Tibial nerve (tissue), 3 donors: ENCODE measurements around the gene CREB3L4.

ENCODE experiments used
- POLR2A ChIP-seq, 2 donors: fragments of 450-650 bp; IDR thresholded peaks; one replicate each; pipeline ENCODE4 v1.6.1; 2017; ENCODE audit warnings: antibody characterized with exemption in 2 of 2, mild to moderate bottlenecking in 2 of 2, moderate library complexity in 2 of 2
- TF ChIP-seq, protein P1 (sequence below), 5 experiments: fragments of 200-600 bp in 3 of 5; fragments of 450-650 bp in 2 of 5; sonication (generic) in 3 of 5; IDR thresholded peaks; one replicate each; pipeline ENCODE4 v1.5.1; 2016 to 2019; ENCODE audit warnings: antibody characterized with exemption in 5 of 5, mild to moderate bottlenecking in 3 of 5, moderate library complexity in 2 of 5

- TF ChIP-seq, protein P1, sequence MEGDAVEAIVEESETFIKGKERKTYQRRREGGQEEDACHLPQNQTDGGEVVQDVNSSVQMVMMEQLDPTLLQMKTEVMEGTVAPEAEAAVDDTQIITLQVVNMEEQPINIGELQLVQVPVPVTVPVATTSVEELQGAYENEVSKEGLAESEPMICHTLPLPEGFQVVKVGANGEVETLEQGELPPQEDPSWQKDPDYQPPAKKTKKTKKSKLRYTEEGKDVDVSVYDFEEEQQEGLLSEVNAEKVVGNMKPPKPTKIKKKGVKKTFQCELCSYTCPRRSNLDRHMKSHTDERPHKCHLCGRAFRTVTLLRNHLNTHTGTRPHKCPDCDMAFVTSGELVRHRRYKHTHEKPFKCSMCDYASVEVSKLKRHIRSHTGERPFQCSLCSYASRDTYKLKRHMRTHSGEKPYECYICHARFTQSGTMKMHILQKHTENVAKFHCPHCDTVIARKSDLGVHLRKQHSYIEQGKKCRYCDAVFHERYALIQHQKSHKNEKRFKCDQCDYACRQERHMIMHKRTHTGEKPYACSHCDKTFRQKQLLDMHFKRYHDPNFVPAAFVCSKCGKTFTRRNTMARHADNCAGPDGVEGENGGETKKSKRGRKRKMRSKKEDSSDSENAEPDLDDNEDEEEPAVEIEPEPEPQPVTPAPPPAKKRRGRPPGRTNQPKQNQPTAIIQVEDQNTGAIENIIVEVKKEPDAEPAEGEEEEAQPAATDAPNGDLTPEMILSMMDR (IDR thresholded peaks at IDR 0.05): no peak
- TF ChIP-seq POLR2A (IDR thresholded peaks at IDR 0.05): no peak
Observed at GRCh38 chr1:153945131-153945794, 22.4 kb upstream of the CREB3L4 start.
